CD14-positive monocyte (primary cell): ENCODE results near the gene KCNG2. TPM values are rescaled to one million over a fixed set of nuclear protein-coding genes. Genes with fewer than 3 reads are reported as not detected.

Experiments used
- DNase-seq, 3 donors: peaks; one replicate each; pipeline ENCODE4 v3.0.0-alpha.2; 2011 to 2022
- H2AFZ ChIP-seq: 2 replicates; pipeline ENCODE4 v1.6.0; 2012; ENCODE audit warnings: mild to moderate bottlenecking, low read depth, low read length, inconsistent platforms; ENCODE audit not compliant: insufficient read depth, poor library complexity, severe bottlenecking
- H3K27ac ChIP-seq, 2 donors: 1 replicate in 1 of 2; 2 replicates in 1 of 2; pipeline ENCODE4 v1.5.1; 2012 to 2013; ENCODE audit warnings: low read length in 2 of 2, control low read depth in 1 of 2, inconsistent platforms in 1 of 2, low read depth in 1 of 2, mild to moderate bottlenecking in 1 of 2
- H3K27me3 ChIP-seq, 2 donors: one replicate each; pipeline versions ENCODE4 v1.6.0 to v1.6.1; 2011 to 2013; ENCODE audit warnings: low read length in 2 of 2; ENCODE audit not compliant: control insufficient read depth in 2 of 2, insufficient read depth in 2 of 2
- H3K36me3 ChIP-seq, 2 donors: replicated peaks in 1 of 2; 1 replicate in 1 of 2; 2 replicates in 1 of 2; pipeline versions ENCODE4 v1.5.1 to v1.6.1; 2012 to 2013; ENCODE audit warnings: low read length in 2 of 2, control low read depth in 1 of 2, inconsistent platforms in 1 of 2, mild to moderate bottlenecking in 1 of 2; ENCODE audit not compliant: insufficient read depth in 2 of 2, control insufficient read depth in 1 of 2
- H3K4me1 ChIP-seq, 2 donors: 1 replicate in 1 of 2; 2 replicates in 1 of 2; pipeline versions ENCODE4 v1.5.1 to v1.6.1; 2012 to 2013; ENCODE audit warnings: low read length in 2 of 2, control low read depth in 1 of 2, inconsistent platforms in 1 of 2, mild to moderate bottlenecking in 1 of 2, moderate library complexity in 1 of 2; ENCODE audit not compliant: insufficient read depth in 2 of 2, control insufficient read depth in 1 of 2
- H3K4me2 ChIP-seq: replicated peaks from 2 replicates; pipeline ENCODE3; 2012; ENCODE audit warnings: low read length, moderate library complexity, mild to moderate bottlenecking; ENCODE audit not compliant: poor library complexity, severe bottlenecking; ENCODE audit errors: extremely low read depth
- H3K4me3 ChIP-seq, 3 experiments: fragments of 200-600 bp in 1 of 3; sonication (generic) in 1 of 3; replicated peaks in 1 of 3; 1 replicate in 2 of 3; 2 replicates in 1 of 3; pipeline ENCODE4 v1.5.1; 2011 to 2013; ENCODE audit warnings: low read length in 3 of 3, mild to moderate bottlenecking in 3 of 3, control low read depth in 2 of 3, low read depth in 2 of 3, inconsistent platforms in 1 of 3, moderate library complexity in 1 of 3
- H3K79me2 ChIP-seq: 2 replicates; pipeline ENCODE4 v1.6.0; 2012; ENCODE audit warnings: mild to moderate bottlenecking, control low read depth, inconsistent platforms, low read length, moderate library complexity; ENCODE audit not compliant: insufficient read depth
- H3K9ac ChIP-seq: 2 replicates; pipeline ENCODE4 v1.6.0; 2017; ENCODE audit warnings: low read length, mild to moderate bottlenecking; ENCODE audit not compliant: insufficient read depth, poor library complexity, severe bottlenecking
- H3K9me3 ChIP-seq, 2 donors: replicated peaks in 1 of 2; 1 replicate in 1 of 2; 2 replicates in 1 of 2; pipeline versions ENCODE4 v1.5.1 to v1.6.1; 2012 to 2013; ENCODE audit warnings: low read length in 2 of 2, control low read depth in 1 of 2; ENCODE audit not compliant: control insufficient read depth in 1 of 2, insufficient read depth in 1 of 2
- H4K20me1 ChIP-seq: 2 replicates; pipeline ENCODE4 v1.6.0; 2012; ENCODE audit warnings: mild to moderate bottlenecking, low read length, control low read depth, moderate library complexity; ENCODE audit not compliant: insufficient read depth
- H3K27ac Mint-ChIP-seq, 7 donors: one replicate each; pipeline ENCODE4 v1.8.0; 2020; ENCODE audit warnings: mild to moderate bottlenecking in 7 of 7, mixed read lengths in 7 of 7, moderate library complexity in 6 of 7, inconsistent platforms in 2 of 7
- H3K27me3 Mint-ChIP-seq, 3 donors: one replicate each; pipeline ENCODE4 v1.8.0; 2021 to 2022; ENCODE audit warnings: low read depth in 3 of 3, mild to moderate bottlenecking in 3 of 3, mixed read lengths in 3 of 3, moderate library complexity in 3 of 3, inconsistent platforms in 1 of 3
- H3K36me3 Mint-ChIP-seq, 2 donors: one replicate each; pipeline ENCODE4 v1.8.0; 2020; ENCODE audit warnings: mixed read lengths in 2 of 2, inconsistent platforms in 1 of 2, mild to moderate bottlenecking in 1 of 2
- H3K4me1 Mint-ChIP-seq: one replicate; pipeline ENCODE4 v1.8.0; 2020; ENCODE audit warnings: mild to moderate bottlenecking, mixed read lengths
- H3K4me3 Mint-ChIP-seq, 2 donors: one replicate each; pipeline ENCODE4 v1.8.0; 2020; ENCODE audit warnings: mild to moderate bottlenecking in 2 of 2, mixed read lengths in 2 of 2, moderate library complexity in 1 of 2
- H3K9me3 Mint-ChIP-seq, 7 donors: one replicate each; pipeline ENCODE4 v1.8.0; 2020 to 2022; ENCODE audit warnings: mixed read lengths in 7 of 7, mild to moderate bottlenecking in 6 of 7, moderate library complexity in 6 of 7, inconsistent platforms in 2 of 7
- CTCF ChIP-seq: fragments of 200-600 bp; IDR thresholded peaks from one replicate; pipeline ENCODE4 v1.8.0; 2022; ENCODE audit warnings: antibody characterized with exemption, mild to moderate bottlenecking
- WGBS: methylation state at CpG from one replicate; pipeline ENCODE4 v1.1.5; 2013; ENCODE audit warnings: missing lambda C conversion rate; ENCODE audit not compliant: insufficient coverage; 5-methylcytosine and 5-hydroxymethylcytosine counted together
- intact Hi-C, 2 donors: fragments of 100-400 bp; cut with micrococcal nuclease; formaldehyde crosslinking; loops; one replicate each; pipeline versions ENCODE4 v1.15.0 to v1.15.1; 2023
- polyA plus RNA-seq, 3 donors: library from polyadenylated mRNA; depleted of rRNA in 1 of 3; unstranded in 2 of 3; stranded (reverse) in 1 of 3; fragments of 300-500 nt in 2 of 3; fragments of >200 nt in 1 of 3; fragmentation: Illumina TruSeq in 2 of 3; gene quantifications; 1 replicate in 2 of 3; 2 replicates in 1 of 3; pipeline ENCODE4 v1.2.3, GENCODE V29; 2012 to 2021

KCNG2 gene
- polyA plus RNA-seq, 3 donors = 0.04 TPM; not detected in 2

GRCh38 chr18:79936641-79937040, 138.9 kb downstream of the KCNG2 start:
- no peak overlapping the region for H3K4me3 Mint-ChIP-seq
- peaks cover 50 to 76% (median 59%) of the 10 kb centered on the region in 7 donors for H3K9me3 Mint-ChIP-seq
- H2AFZ ChIP-seq = no peak overlapping the region
- no peaks in the 10 kb centered on the region for H3K4me1 ChIP-seq
- DNase-seq = no peak
- no peak overlapping the region for H3K27ac Mint-ChIP-seq
- no peak overlapping the region for H3K4me3 ChIP-seq
- H3K36me3 Mint-ChIP-seq = peaks cover 93 to 99% of the 10 kb centered on the region in 2 donors
- no peak overlapping the region for H3K4me2 ChIP-seq
- 100% methylated on average over 4 of the region's 12 CpGs for WGBS
- H3K4me1 Mint-ChIP-seq = peaks cover 6% of the 10 kb centered on the region
- no peaks in the 10 kb centered on the region for H3K27me3 ChIP-seq
- no peaks in the 10 kb centered on the region for H3K27me3 Mint-ChIP-seq
- intact Hi-C loops = no loop called here
- H3K79me2 ChIP-seq = peaks cover 96% of the 10 kb centered on the region
- no peak for TF ChIP-seq CTCF
- H3K9ac ChIP-seq = no peak overlapping the region
- H3K36me3 ChIP-seq = peaks cover 65 to 99% of the 10 kb centered on the region in 2 donors
- no peak overlapping the region for H3K27ac ChIP-seq
- peaks cover 92% of the 10 kb centered on the region for H4K20me1 ChIP-seq
- peaks cover 52 to 63% of the 10 kb centered on the region in 2 donors for H3K9me3 ChIP-seq

DNA sequence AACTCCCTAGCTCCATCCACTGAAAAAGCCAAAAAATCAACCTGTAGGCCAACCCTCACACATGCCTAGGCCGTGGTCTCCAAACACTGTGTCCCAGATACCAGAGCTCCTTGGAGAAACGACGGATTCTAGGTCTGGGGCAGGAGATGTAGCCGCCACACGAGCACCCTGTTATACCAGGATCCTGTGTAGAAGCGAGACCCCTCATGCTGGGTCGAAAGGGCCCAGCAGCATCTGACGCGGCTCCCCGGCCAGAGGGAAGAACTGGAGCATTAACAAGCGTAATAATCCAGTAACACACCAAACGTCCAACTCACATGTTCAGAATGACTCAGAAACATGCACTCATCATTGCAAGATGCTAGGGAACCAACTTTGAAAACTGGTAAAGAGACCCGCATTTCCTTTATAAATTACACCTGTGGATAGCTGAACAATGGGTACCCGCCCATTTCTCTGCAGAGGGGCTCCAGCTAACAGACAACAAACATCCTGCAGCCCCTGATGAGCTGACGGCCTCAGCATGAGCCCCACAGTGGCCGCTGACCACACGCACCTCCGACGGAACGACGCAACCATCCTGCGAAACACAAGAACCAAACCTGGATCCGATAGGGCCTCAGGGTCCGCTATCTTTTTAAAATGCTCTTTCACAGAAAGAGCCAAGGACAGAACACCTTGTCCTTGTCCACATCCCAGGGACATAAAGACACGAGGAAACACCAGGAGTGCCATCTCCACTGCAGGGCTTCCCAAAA, 139.5 kb downstream of the KCNG2 start:
- Mint-ChIP-seq H3K4me1 (peaks cover 6% of the 10 kb centered on the region), H3K4me3 (no peak overlapping the region), H3K27me3 (no peaks in the 10 kb centered on the region), H3K36me3 (peaks cover 95 to 100% of the 10 kb centered on the region in 2 donors), H3K27ac (no peak overlapping the region), H3K9me3 (peaks cover 45 to 70% (median 57%) of the 10 kb centered on the region in 7 donors)
- Histone ChIP-seq H3K36me3 (peaks cover 71 to 100% of the 10 kb centered on the region in 2 donors), H3K9ac (no peak overlapping the region), H3K9me3 (peaks cover 52 to 59% of the 10 kb centered on the region in 2 donors), H3K27ac (no peak overlapping the region), H3K27me3 (no peaks in the 10 kb centered on the region), H4K20me1 (peaks cover 99% of the 10 kb centered on the region), H3K4me1 (no peaks in the 10 kb centered on the region), H3K4me3 (no peak overlapping the region), H2AFZ (no peak overlapping the region), H3K4me2 (no peak overlapping the region), H3K79me2 (peaks cover 96% of the 10 kb centered on the region)
- intact Hi-C loops = no loop called here
- 97% methylated on average over 25 of the region's 25 CpGs for WGBS
- TF ChIP-seq CTCF = no peak
- no peak for DNase-seq
